A673 (cell line): Measurements from ENCODE around the gene OLA1.

Experiments used
- CTCF ChIP-seq: fragments of 300-800, 200-600 bp; sonication (generic); conservative IDR thresholded peaks from 2 replicates; pipeline ENCODE4 v1.5.1; 2017; ENCODE audit warnings: low read depth, mild to moderate bottlenecking, antibody characterized with exemption, low read length, moderate library complexity, mixed read lengths
- EZH2 ChIP-seq: fragments of 200-600 bp; sonication (generic); IDR thresholded peaks from 2 replicates; pipeline ENCODE4 v1.6.1; 2017; ENCODE audit warnings: borderline replicate concordance, low read depth, mild to moderate bottlenecking, mixed read lengths, antibody characterized with exemption, low read length; ENCODE audit not compliant: poor library complexity, severe bottlenecking

GRCh38 chr2:174025271-174026121, 222.8 kb downstream of the OLA1 start:
- no peak for TF ChIP-seq CTCF
- no peak for TF ChIP-seq EZH2
